Stimulated activated CD8-positive, alpha-beta memory T cell treated with anti-CD3 and anti-CD28 coated beads, Interleukin-4, amount 100 ng/mL, for 48 hours (primary cell): ENCODE results near the gene LRCH1.

Experiments used
- DNase-seq: peaks from one replicate; pipeline ENCODE4 v3.0.0-alpha.2; 2020

The LRCH1 gene

GRCh38 chr13:46536341-46536740 is 16.6 kb upstream of the LRCH1 start:
- DNase-seq, result no peak

GRCh38 chr13:46539231-46539630 is 13.7 kb upstream of the LRCH1 start:
- no peak for DNase-seq

GRCh38 chr13:46541210-46541609 is 11.8 kb upstream of the LRCH1 start:
- no peak for DNase-seq

GRCh38 chr13:46542833-46543232 is 10.1 kb upstream of the LRCH1 start:
- no peak for DNase-seq

DNA sequence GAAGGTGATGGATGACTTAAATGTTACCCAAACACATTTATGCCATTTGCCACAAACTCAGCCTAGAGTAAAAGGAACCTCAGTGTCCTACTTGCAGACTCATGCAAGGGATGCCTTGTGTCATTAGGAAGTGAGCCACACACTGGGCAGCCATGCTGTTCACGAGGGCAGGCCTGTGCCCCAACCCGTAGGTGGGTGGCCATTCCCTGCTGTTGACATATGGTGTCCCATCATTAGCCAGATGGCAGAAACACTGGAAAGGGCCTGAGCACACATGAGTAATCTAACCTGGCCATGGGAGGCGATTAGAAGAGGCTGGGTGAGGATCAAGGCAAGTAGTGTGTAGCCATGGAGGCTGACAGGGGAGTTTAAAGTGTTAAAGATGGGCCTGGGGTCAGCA is 9.7 kb upstream of the LRCH1 start:
- no peak for DNase-seq

GRCh38 chr13:46544208-46544607 is 8.8 kb upstream of the LRCH1 start:
- no peak for DNase-seq

- no peak for DNase-seq
These were observed 8.2 kb upstream of the LRCH1 start for GRCh38 chr13:46544811-46545210.

- DNase-seq, result no peak
These were observed 6.7 kb upstream of the LRCH1 start for GRCh38 chr13:46546084-46546768.

GRCh38 chr13:46550822-46551221 is 2.1 kb upstream of the LRCH1 start:
- no peak for DNase-seq

GRCh38 chr13:46551410-46552302 is 1.3 kb upstream of the LRCH1 start:
- DNase-seq, result peak; percentile 83

DNA sequence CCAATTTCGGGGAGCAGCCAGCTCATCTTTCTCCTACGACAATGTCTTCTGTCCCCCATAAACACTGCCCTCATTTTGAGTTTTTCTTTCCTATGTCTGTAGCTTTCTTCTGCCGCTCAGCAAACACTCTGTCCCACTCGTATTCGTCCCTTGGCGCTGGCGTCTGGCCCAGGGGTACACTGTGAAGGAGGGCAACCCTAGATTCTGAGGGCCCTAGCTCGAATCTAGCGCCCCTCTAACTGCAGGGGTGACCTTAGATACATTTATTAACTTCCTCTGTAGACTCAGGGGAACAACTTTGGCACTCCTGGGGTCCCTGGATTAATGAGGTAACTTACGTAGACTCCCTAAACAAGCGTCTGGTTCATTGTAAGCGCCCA is 677 bp upstream of the LRCH1 start:
- DNase-seq, result peak; percentile 29

- no peak for DNase-seq
These were observed 533 bp downstream of the LRCH1 start for GRCh38 chr13:46553521-46553885.

DNA sequence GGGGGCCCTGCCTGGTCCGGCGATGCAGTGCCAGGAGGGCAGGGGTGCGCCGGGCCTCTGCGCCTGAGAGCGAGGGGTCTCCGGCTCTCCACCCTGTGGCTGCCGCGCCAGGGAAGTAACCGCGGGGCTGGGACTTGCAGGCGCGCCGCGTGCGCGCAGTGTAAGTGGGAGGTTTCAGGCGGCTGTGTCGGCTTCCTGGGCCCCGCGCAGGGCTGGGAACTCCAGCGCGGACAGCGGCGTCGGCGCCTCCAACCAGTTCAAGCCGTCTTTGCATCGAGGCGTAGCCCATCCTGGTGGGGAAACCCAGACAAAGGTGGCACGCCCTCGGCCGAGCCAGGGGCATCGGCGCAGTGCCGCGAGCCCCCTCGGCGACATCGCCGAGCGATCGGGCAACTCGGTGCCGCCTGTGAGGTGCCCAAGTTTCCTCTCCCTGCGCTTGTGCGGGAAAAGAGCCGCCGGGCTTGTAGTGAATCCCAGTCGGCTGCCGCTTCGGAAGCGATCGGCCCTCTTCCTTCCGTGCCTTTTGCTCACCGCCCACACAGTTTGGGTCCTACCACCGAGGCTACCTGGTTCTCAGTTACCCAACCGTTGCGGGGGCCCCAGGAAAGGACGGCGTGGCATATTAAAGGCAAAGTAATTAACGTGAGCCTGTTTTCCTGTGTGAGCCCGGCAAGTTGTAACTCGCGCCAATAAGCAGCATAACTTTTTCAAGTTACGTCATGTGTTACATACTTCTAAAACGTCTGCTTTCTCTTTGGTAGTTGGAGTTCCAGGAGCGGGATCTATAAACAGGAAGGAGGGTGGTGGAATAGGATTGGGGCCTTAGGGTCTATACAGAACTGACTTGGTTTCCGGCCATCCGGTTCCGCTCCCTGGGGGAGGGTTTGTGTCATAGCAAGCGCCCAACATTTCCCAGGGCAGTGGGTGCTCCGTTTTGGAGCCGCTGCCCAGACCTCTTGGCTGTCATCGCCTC is 1.2 kb downstream of the LRCH1 start:
- DNase-seq, result peak; percentile 75

DNA sequence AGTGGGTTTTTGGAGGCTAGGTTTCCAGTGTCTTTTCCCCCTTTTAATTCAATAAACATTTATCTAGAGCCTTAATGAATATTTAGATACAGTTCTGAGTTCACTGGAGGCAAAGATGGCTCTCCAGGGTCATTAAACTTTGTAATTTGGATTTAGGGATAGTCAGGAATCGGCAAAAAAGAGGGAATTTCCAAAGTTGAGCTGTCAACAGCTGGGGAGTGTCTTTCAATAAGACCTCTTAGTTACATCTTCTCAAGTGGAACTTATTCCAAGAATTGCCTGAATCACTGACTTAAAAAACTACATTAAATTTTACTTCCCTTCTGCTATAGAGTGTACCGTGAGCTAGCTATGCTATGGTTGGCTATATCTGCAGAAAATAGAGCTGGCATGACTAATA is 2.0 kb downstream of the LRCH1 start:
- DNase-seq, result no peak

DNA sequence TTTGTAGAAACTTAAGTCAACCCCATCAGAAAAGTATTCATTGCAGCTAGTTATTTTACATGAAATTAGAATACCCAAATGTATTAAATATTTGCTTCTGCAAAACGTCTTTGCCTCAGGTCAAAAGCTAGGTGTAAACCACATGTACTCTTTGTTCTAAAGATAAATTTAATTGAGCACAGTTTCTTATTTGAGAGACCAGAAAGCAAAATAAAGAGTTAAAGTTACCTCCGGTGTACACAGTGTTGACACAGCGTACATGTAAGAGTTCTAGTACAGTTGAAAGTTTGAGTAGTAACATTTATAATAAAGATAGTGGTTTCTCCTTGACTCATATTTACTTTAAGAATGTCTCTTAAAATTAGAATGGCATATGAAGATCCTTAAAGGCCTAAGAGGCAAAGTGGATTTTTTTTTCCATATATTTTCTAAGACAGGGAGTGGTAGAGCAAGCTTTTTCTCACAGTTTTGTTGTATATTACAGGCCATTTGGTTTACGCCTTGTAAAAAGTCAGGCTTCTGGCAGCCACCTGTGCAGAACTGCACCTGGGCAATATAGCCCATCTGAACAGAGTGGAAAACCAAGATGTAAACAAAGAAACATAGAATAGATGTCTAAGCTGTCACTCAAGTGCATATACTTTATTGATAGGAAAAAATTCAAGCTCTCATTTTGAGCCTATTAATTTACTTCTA is 2.9 kb downstream of the LRCH1 start:
- DNase-seq, result no peak

DNA sequence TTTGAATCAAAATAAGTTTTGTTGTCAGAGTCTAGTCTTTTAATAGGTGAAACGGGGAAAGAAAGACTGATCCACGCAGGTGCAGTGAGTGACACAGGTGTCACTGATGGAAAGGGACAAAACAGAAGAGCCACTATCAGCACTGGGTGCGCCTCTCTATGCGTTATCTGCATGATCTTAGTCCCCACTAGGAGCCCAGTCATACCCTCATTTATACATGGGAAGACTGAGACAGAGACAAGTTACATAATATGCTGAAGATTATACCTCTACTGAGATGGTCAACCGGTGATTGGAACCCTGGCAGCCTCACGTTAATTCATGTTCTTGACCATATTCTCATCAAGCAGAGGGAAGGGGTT is 3.4 kb downstream of the LRCH1 start:
- DNase-seq, result no peak

DNA sequence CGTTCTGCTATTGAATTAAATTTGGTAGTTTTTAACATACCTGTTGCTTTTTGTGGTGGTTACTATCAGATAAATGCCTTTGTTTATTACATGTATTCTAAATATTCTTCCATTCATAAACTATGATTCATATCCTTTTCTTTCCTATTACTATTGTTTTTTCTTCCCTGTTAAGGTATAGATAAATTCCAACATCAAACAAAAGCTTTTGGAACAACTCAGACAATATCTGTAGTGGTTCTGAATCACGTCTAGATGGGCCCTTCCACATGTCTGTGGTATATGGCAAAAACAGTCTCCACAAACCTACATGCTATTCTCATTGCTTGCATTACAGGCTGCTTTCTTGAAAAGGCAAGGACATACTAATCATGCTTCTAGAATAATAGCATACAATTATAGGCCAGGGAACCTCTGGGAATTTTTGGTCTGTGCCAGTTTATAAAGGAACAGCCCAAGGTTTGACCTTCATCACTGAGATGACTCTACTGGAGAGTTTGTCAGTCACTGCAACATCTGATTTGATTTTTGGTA is 6.4 kb downstream of the LRCH1 start:
- no peak for DNase-seq

GRCh38 chr13:46560778-46561177 is 7.8 kb downstream of the LRCH1 start:
- no peak for DNase-seq

GRCh38 chr13:46561286-46561685 is 8.3 kb downstream of the LRCH1 start:
- DNase-seq, result no peak

- no peak for DNase-seq
These were observed 8.7 kb downstream of the LRCH1 start for GRCh38 chr13:46561691-46562090.

- no peak for DNase-seq
These were observed 9.2 kb downstream of the LRCH1 start for GRCh38 chr13:46562152-46562551.

DNA sequence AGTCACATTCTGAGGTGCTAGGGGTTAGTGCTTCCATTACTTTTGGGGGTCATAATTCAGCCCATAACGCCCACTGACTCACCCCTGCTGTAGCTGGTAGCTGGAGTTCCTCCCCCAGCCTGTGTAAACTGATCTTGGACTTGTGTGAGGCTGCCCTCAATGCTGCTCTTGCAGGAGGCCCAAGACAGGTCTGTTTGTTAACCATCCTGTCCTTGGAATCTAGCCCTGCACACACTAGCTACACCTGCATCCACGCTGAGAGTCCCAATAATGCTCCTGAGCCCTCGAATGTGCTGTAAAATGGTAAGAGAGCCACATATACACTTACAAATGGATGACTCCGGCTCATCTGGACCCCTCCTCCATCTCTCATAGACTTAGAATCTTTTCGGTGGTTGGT is 9.6 kb downstream of the LRCH1 start:
- no peak for DNase-seq
